ENCODE data around the gene PTPRT.

DNA sequence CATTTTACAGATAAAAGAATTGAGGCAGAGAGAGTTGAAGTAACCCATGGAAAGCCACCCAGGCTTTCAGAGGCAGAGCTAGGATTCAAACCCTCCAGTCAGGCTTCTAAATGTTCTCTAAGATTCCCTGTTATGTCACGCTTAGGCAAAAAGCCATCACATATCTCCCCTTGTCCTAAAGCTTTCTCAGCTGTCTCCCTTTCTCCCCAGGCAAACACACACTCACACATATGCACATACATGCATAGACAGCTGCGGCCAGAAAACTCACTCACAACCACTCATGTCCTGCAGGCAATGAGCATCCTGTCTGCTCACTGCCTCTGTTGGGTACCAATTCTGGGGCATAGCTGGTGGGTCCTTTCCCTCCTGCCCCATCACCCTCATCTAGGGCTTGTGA is 975.6 kb downstream of the PTPRT start:
- TF ChIP-seq, protein P1, sequence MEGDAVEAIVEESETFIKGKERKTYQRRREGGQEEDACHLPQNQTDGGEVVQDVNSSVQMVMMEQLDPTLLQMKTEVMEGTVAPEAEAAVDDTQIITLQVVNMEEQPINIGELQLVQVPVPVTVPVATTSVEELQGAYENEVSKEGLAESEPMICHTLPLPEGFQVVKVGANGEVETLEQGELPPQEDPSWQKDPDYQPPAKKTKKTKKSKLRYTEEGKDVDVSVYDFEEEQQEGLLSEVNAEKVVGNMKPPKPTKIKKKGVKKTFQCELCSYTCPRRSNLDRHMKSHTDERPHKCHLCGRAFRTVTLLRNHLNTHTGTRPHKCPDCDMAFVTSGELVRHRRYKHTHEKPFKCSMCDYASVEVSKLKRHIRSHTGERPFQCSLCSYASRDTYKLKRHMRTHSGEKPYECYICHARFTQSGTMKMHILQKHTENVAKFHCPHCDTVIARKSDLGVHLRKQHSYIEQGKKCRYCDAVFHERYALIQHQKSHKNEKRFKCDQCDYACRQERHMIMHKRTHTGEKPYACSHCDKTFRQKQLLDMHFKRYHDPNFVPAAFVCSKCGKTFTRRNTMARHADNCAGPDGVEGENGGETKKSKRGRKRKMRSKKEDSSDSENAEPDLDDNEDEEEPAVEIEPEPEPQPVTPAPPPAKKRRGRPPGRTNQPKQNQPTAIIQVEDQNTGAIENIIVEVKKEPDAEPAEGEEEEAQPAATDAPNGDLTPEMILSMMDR (IDR thresholded peaks at IDR 0.05) = no peak
- no peak for TF ChIP-seq POLR2A (IDR thresholded peaks at IDR 0.05)

All from gastroesophageal sphincter (tissue), 3 donors.